ENCODE measurements around the gene RGCC. TPM values are rescaled to one million over a fixed set of nuclear protein-coding genes. Genes with fewer than 3 reads are reported as not detected.
"Not testable (repeated sequence)": the region's sequence is repeated elsewhere in the genome, so short reads cannot be mapped to it uniquely, and the experiment has no call there.

RGCC gene
- total and polyA plus RNA-seq, 5 donors from 2014 or later = 101 to 370 (median 140) TPM

GRCh38 chr13:41416276-41416675, 41.1 kb upstream of the RGCC start:
- H3K4me3 Mint-ChIP-seq = no peak overlapping the region
- H3K36me3 Mint-ChIP-seq = no peaks in the 10 kb centered on the region
- Histone ChIP-seq H3K27ac (ENCODE audit: insufficient read depth, low read length, poor library complexity, severe bottlenecking) (no peak overlapping the region), H3K4me1 (ENCODE audit: control insufficient read depth, insufficient read depth, low read length, poor library complexity, severe bottlenecking) (no peaks in the 10 kb centered on the region), H3K9me3 (ENCODE audit: control insufficient read depth in 2 of 2, low read length in 2 of 2) (no peaks in the 10 kb centered on the region), H3K36me3 (ENCODE audit: control insufficient read depth, insufficient read depth, low read length) (no peaks in the 10 kb centered on the region), H3K27me3 (ENCODE audit: control insufficient read depth, insufficient read depth, low read length) (no peaks in the 10 kb centered on the region), H3K4me3 (ENCODE audit: low read depth, low read length) (no peak overlapping the region)
- H3K27me3 Mint-ChIP-seq = no peaks in the 10 kb centered on the region
- ATAC-seq (ENCODE audit: low read depth in 2 of 2) (no peak), DNase-seq (no peak)
- H3K9me3 Mint-ChIP-seq = peaks cover 0 to 3% (median 0%) of the 10 kb centered on the region in 7 donors
- no peak overlapping the region for H3K27ac Mint-ChIP-seq
- H3K4me1 Mint-ChIP-seq = peaks cover 0 to 4% (median 0%) of the 10 kb centered on the region in 4 donors

DNA sequence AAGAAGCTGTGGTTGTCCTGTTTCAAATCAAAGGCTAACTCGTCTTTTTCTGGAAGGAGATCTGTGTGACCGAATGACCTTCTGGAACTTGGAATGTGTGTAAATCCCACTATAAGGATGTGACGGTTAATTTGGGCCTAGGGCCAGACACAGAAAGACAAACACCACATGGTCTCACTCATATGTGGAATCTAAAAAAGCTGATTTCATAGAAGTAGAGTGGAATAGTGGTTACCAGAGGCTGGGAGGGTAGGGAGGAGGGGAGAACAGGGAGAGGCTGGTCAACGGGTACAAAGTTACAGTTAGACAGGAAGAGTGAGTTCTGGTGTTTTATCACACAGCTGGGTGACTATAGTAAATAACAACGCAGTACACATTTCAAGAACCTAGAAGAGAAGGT, 39.3 kb upstream of the RGCC start:
- H3K4me1 Mint-ChIP-seq = no peaks in the 10 kb centered on the region
- Histone ChIP-seq H3K27me3 (ENCODE audit: control insufficient read depth, insufficient read depth, low read length) (no peaks in the 10 kb centered on the region), H3K4me3 (ENCODE audit: low read depth, low read length) (no peak overlapping the region), H3K27ac (ENCODE audit: insufficient read depth, low read length, poor library complexity, severe bottlenecking) (no peak overlapping the region), H3K4me1 (ENCODE audit: control insufficient read depth, insufficient read depth, low read length, poor library complexity, severe bottlenecking) (no peaks in the 10 kb centered on the region), H3K36me3 (ENCODE audit: control insufficient read depth, insufficient read depth, low read length) (no peaks in the 10 kb centered on the region), H3K9me3 (ENCODE audit: control insufficient read depth in 2 of 2, low read length in 2 of 2) (no peaks in the 10 kb centered on the region)
- no peak overlapping the region for H3K27ac Mint-ChIP-seq
- DNase-seq (no peak), ATAC-seq (ENCODE audit: low read depth in 2 of 2) (no peak)
- peaks cover 0 to 3% (median 0%) of the 10 kb centered on the region in 7 donors for H3K9me3 Mint-ChIP-seq
- H3K4me3 Mint-ChIP-seq = no peak overlapping the region
- H3K36me3 Mint-ChIP-seq = no peaks in the 10 kb centered on the region
- H3K27me3 Mint-ChIP-seq = no peaks in the 10 kb centered on the region

GRCh38 chr13:41418731-41419130, 38.6 kb upstream of the RGCC start:
- Mint-ChIP-seq H3K4me1 (no peaks in the 10 kb centered on the region), H3K4me3 (no peak overlapping the region), H3K27me3 (no peaks in the 10 kb centered on the region), H3K9me3 (peaks cover 0 to 3% (median 0%) of the 10 kb centered on the region in 7 donors), H3K36me3 (no peaks in the 10 kb centered on the region), H3K27ac (no peak overlapping the region)
- Histone ChIP-seq H3K36me3 (ENCODE audit: control insufficient read depth, insufficient read depth, low read length) (no peaks in the 10 kb centered on the region), H3K4me3 (ENCODE audit: low read depth, low read length) (no peak overlapping the region), H3K4me1 (ENCODE audit: control insufficient read depth, insufficient read depth, low read length, poor library complexity, severe bottlenecking) (no peaks in the 10 kb centered on the region), H3K27me3 (ENCODE audit: control insufficient read depth, insufficient read depth, low read length) (no peaks in the 10 kb centered on the region), H3K9me3 (ENCODE audit: control insufficient read depth in 2 of 2, low read length in 2 of 2) (no peaks in the 10 kb centered on the region), H3K27ac (ENCODE audit: insufficient read depth, low read length, poor library complexity, severe bottlenecking) (no peak overlapping the region)
- DNase-seq (no peak), ATAC-seq (ENCODE audit: low read depth in 2 of 2) (no peak)

DNA sequence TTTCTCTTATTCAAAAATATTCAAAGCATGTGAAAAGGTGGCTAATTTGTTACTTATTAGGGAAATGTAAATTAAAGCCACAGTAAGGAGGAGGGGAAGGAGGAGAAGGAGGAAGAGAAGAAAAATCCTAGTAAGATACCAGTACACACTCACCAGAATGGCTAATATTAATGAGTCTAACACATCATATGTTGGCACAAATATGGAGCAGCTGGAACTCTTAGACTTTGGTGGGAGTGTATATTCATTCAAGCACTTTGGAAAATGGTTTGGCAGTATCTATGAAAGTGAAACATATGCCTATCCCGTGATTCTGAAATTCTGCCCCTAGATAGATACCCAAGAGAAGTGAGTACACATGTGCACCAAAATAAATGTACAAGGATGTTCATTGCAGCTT, 38.1 kb upstream of the RGCC start:
- ATAC-seq (ENCODE audit: low read depth in 2 of 2) = no peak
- Histone ChIP-seq H3K27ac (ENCODE audit: insufficient read depth, low read length, poor library complexity, severe bottlenecking) (no peak overlapping the region), H3K4me3 (ENCODE audit: low read depth, low read length) (no peak overlapping the region), H3K9me3 (ENCODE audit: control insufficient read depth in 2 of 2, low read length in 2 of 2) (no peaks in the 10 kb centered on the region), H3K27me3 (ENCODE audit: control insufficient read depth, insufficient read depth, low read length) (no peaks in the 10 kb centered on the region), H3K36me3 (ENCODE audit: control insufficient read depth, insufficient read depth, low read length) (no peaks in the 10 kb centered on the region), H3K4me1 (ENCODE audit: control insufficient read depth, insufficient read depth, low read length, poor library complexity, severe bottlenecking) (no peaks in the 10 kb centered on the region)
- no peaks in the 10 kb centered on the region for H3K4me1 Mint-ChIP-seq
- H3K27ac Mint-ChIP-seq = no peak overlapping the region
- peaks cover 0 to 3% (median 0%) of the 10 kb centered on the region in 7 donors for H3K9me3 Mint-ChIP-seq
- H3K4me3 Mint-ChIP-seq = no peak overlapping the region
- H3K27me3 Mint-ChIP-seq = no peaks in the 10 kb centered on the region
- no peaks in the 10 kb centered on the region for H3K36me3 Mint-ChIP-seq
- DNase-seq = no peak

DNA sequence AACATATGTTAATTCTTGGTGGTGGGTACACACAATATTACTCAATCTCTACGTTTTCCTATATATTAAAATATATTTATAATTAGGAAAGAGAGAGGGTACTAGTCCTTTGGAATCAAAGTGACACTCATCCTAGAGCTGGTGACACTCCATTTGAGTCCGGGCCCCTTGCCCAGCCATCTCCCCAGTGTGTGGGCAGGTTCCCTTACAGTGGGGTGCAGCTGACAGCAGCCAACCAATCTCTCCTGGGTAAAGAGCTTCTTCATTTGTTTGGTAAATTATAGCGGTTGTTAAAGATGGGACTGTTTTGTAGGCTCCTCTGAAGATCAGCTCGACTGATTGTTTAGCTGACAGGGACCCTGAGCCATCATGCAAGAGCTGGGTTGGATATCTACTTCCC, 37.2 kb upstream of the RGCC start:
- Mint-ChIP-seq H3K9me3 (peaks cover 0 to 3% (median 0%) of the 10 kb centered on the region in 7 donors), H3K36me3 (no peaks in the 10 kb centered on the region), H3K4me1 (no peaks in the 10 kb centered on the region), H3K4me3 (no peak overlapping the region), H3K27ac (no peak overlapping the region), H3K27me3 (no peaks in the 10 kb centered on the region)
- no peaks in the 10 kb centered on the region for H3K36me3 ChIP-seq (ENCODE audit: control insufficient read depth, insufficient read depth, low read length)
- DNase-seq = no peak
- no peaks in the 10 kb centered on the region for H3K27me3 ChIP-seq (ENCODE audit: control insufficient read depth, insufficient read depth, low read length)
- no peak overlapping the region for H3K27ac ChIP-seq (ENCODE audit: insufficient read depth, low read length, poor library complexity, severe bottlenecking)
- no peak overlapping the region for H3K4me3 ChIP-seq (ENCODE audit: low read depth, low read length)
- no peaks in the 10 kb centered on the region for H3K4me1 ChIP-seq (ENCODE audit: control insufficient read depth, insufficient read depth, low read length, poor library complexity, severe bottlenecking)
- H3K9me3 ChIP-seq (ENCODE audit: control insufficient read depth in 2 of 2, low read length in 2 of 2) = no peaks in the 10 kb centered on the region
- ATAC-seq (ENCODE audit: low read depth in 2 of 2) = no peak

GRCh38 chr13:41421330-41421729, 36.0 kb upstream of the RGCC start:
- not testable (repeated sequence) for H3K27me3 Mint-ChIP-seq, H3K4me1 Mint-ChIP-seq

DNA sequence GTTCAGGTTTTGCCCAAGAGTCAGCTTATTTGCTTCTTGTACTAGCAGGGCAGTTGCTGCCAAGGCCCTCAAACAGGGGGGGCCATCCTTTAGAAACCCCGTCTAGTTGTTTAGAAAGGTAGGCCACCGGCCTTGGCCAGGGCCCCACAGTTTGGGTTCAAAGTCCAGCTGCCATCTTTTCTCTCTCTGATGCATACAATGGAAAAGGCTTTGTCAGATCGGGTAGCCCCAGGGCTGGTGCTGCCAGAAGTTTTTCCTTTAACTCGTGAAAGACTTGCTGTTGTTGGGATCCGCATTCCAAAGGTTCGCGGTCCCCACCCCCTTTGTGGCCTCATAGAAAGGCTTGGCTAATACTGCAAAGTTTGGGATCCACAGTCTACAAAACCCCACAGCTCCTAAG, 35.4 kb upstream of the RGCC start:
- not testable (repeated sequence) for H3K27me3 ChIP-seq (ENCODE audit: control insufficient read depth, insufficient read depth, low read length); H3K9me3 ChIP-seq (ENCODE audit: control insufficient read depth in 2 of 2, low read length in 2 of 2); H3K4me3 Mint-ChIP-seq; DNase-seq; H3K36me3 ChIP-seq (ENCODE audit: control insufficient read depth, insufficient read depth, low read length); H3K36me3 Mint-ChIP-seq; H3K27me3 Mint-ChIP-seq; H3K4me1 Mint-ChIP-seq; H3K27ac Mint-ChIP-seq; H3K27ac ChIP-seq (ENCODE audit: insufficient read depth, low read length, poor library complexity, severe bottlenecking); ATAC-seq (ENCODE audit: low read depth in 2 of 2); H3K4me1 ChIP-seq (ENCODE audit: control insufficient read depth, insufficient read depth, low read length, poor library complexity, severe bottlenecking); H3K4me3 ChIP-seq (ENCODE audit: low read depth, low read length); H3K9me3 Mint-ChIP-seq

More at GRCh38 chr13:41421330-41421729, 36.0 kb upstream of the RGCC start:
- H3K9me3 ChIP-seq (ENCODE audit: control insufficient read depth in 2 of 2, low read length in 2 of 2); H3K4me3 Mint-ChIP-seq; H3K9me3 Mint-ChIP-seq; H3K4me3 ChIP-seq (ENCODE audit: low read depth, low read length); H3K36me3 Mint-ChIP-seq; ATAC-seq (ENCODE audit: low read depth in 2 of 2); H3K27ac Mint-ChIP-seq; H3K4me1 ChIP-seq (ENCODE audit: control insufficient read depth, insufficient read depth, low read length, poor library complexity, severe bottlenecking); H3K36me3 ChIP-seq (ENCODE audit: control insufficient read depth, insufficient read depth, low read length); H3K27me3 ChIP-seq (ENCODE audit: control insufficient read depth, insufficient read depth, low read length); H3K27ac ChIP-seq (ENCODE audit: insufficient read depth, low read length, poor library complexity, severe bottlenecking); DNase-seq: not testable (repeated sequence)

- not testable (repeated sequence) for H3K9me3 ChIP-seq (ENCODE audit: control insufficient read depth in 2 of 2, low read length in 2 of 2); H3K27me3 Mint-ChIP-seq; H3K9me3 Mint-ChIP-seq; H3K27me3 ChIP-seq (ENCODE audit: control insufficient read depth, insufficient read depth, low read length); H3K36me3 ChIP-seq (ENCODE audit: control insufficient read depth, insufficient read depth, low read length); H3K4me1 ChIP-seq (ENCODE audit: control insufficient read depth, insufficient read depth, low read length, poor library complexity, severe bottlenecking); H3K27ac Mint-ChIP-seq; H3K27ac ChIP-seq (ENCODE audit: insufficient read depth, low read length, poor library complexity, severe bottlenecking); H3K4me3 ChIP-seq (ENCODE audit: low read depth, low read length); H3K36me3 Mint-ChIP-seq; H3K4me3 Mint-ChIP-seq; DNase-seq; ATAC-seq (ENCODE audit: low read depth in 2 of 2); H3K4me1 Mint-ChIP-seq
Observed at GRCh38 chr13:41423259-41423658, 34.1 kb upstream of the RGCC start.
